ENCODE measurements around the gene ST8SIA1.

DNA sequence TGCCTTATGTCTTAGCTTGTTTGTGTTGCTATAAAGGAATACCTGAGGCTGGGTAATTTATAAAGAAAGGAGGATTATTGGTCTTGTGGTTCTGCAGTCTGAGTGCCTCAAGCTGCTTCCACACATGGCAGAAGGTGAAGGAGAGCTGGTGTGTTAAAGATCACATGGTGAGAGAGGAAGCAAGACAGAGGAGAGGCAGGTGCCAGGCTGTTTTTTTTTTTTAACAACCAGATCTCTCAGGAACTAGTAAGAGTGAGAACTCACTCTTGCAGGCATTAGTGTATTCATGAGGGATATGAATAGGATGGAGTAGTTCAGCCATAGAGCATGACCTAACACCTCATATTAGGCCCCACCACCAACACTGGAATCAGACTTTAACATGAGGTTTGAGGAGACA lies 165.1 kb downstream of the ST8SIA1 start:
- TF ChIP-seq, protein P1, sequence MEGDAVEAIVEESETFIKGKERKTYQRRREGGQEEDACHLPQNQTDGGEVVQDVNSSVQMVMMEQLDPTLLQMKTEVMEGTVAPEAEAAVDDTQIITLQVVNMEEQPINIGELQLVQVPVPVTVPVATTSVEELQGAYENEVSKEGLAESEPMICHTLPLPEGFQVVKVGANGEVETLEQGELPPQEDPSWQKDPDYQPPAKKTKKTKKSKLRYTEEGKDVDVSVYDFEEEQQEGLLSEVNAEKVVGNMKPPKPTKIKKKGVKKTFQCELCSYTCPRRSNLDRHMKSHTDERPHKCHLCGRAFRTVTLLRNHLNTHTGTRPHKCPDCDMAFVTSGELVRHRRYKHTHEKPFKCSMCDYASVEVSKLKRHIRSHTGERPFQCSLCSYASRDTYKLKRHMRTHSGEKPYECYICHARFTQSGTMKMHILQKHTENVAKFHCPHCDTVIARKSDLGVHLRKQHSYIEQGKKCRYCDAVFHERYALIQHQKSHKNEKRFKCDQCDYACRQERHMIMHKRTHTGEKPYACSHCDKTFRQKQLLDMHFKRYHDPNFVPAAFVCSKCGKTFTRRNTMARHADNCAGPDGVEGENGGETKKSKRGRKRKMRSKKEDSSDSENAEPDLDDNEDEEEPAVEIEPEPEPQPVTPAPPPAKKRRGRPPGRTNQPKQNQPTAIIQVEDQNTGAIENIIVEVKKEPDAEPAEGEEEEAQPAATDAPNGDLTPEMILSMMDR (IDR thresholded peaks at IDR 0.05) = no peak
- no peak for TF ChIP-seq POLR2A (IDR thresholded peaks at IDR 0.05)

All from body of pancreas (tissue), 4 donors.